ENCODE results near the gene KNCN. TPM values are rescaled to one million over a fixed set of nuclear protein-coding genes. Genes with fewer than 3 reads are reported as not detected.

Gene KNCN
- total RNA-seq, 1 donor from 2014 or later, result not detected

Other genes starting within 250 kb of the KNCN start
- gene LRRC41, start 248.0 kb downstream of the KNCN start, total RNA-seq, result 53.6 TPM
- gene UQCRH, start 247.9 kb downstream of the KNCN start, total RNA-seq, result 145 TPM
- gene NSUN4, start 210.8 kb downstream of the KNCN start, total RNA-seq, result 27.7 TPM
- gene FAAH, start 157.3 kb downstream of the KNCN start, total RNA-seq, result 30.9 TPM
- gene DMBX1, start 61.8 kb downstream of the KNCN start, total RNA-seq, result not detected
- 61.1 TPM for gene MKNK1, start 52.6 kb upstream of the KNCN start, total RNA-seq
- 24.6 TPM for gene MOB3C, start 65.2 kb upstream of the KNCN start, total RNA-seq
- 32.2 TPM for gene ATPAF1, start 116.7 kb upstream of the KNCN start, total RNA-seq
- not detected for gene TEX38, start 120.2 kb upstream of the KNCN start, total RNA-seq
- gene EFCAB14, start 167.5 kb upstream of the KNCN start, total RNA-seq, result 118 TPM
- 268 TPM for gene CYP4B1, start 247.4 kb upstream of the KNCN start, total RNA-seq